Measurements from ENCODE around the gene FZR1.

Gene FZR1

GRCh38 chr19:3477951-3478350 is 28.2 kb upstream of the FZR1 start:
- Histone ChIP-seq H3K9me3 (ENCODE audit: severe bottlenecking) (no peaks in the 10 kb centered on the region), H3K4me3 (ENCODE audit: low read depth, low read length) (no peak overlapping the region), H3K27ac (no peak overlapping the region), H3K36me3 (no peaks in the 10 kb centered on the region), H3K27me3 (ENCODE audit: insufficient read depth, low read depth, severe bottlenecking) (peaks cover 20% of the 10 kb centered on the region)
- DNase-seq, result no peak
- no peak for TF ChIP-seq CTCF (IDR thresholded peaks at IDR 0.05; ENCODE audit: low read depth, low read length)

- Histone ChIP-seq H3K27ac (no peak overlapping the region), H3K27me3 (ENCODE audit: insufficient read depth, low read depth, severe bottlenecking) (peaks cover 20% of the 10 kb centered on the region), H3K9me3 (ENCODE audit: severe bottlenecking) (no peaks in the 10 kb centered on the region), H3K36me3 (no peaks in the 10 kb centered on the region), H3K4me3 (ENCODE audit: low read depth, low read length) (no peak overlapping the region)
- no peak for DNase-seq
- no peak for TF ChIP-seq CTCF (IDR thresholded peaks at IDR 0.05; ENCODE audit: low read depth, low read length)
Observed at GRCh38 chr19:3478409-3479176, 27.5 kb upstream of the FZR1 start.

- DNase-seq, result peak; percentile 54
- H3K9me3 ChIP-seq (ENCODE audit: severe bottlenecking), result no peaks in the 10 kb centered on the region
- no peak overlapping the region for H3K4me3 ChIP-seq (ENCODE audit: low read depth, low read length)
- TF ChIP-seq CTCF (IDR thresholded peaks at IDR 0.05; ENCODE audit: low read depth, low read length), result no peak
- H3K27ac ChIP-seq, result no peak overlapping the region
- H3K36me3 ChIP-seq, result no peaks in the 10 kb centered on the region
- peaks cover 27% of the 10 kb centered on the region for H3K27me3 ChIP-seq (ENCODE audit: insufficient read depth, low read depth, severe bottlenecking)
Observed at GRCh38 chr19:3479177-3479833, 26.8 kb upstream of the FZR1 start.

- Histone ChIP-seq H3K36me3 (no peaks in the 10 kb centered on the region), H3K4me3 (ENCODE audit: low read depth, low read length) (no peak overlapping the region), H3K27me3 (ENCODE audit: insufficient read depth, low read depth, severe bottlenecking) (peaks cover 32% of the 10 kb centered on the region), H3K27ac (no peak overlapping the region), H3K9me3 (ENCODE audit: severe bottlenecking) (no peaks in the 10 kb centered on the region)
- TF ChIP-seq CTCF (IDR thresholded peaks at IDR 0.05; ENCODE audit: low read depth, low read length), result no peak
- peak; percentile 57 for DNase-seq
Observed at GRCh38 chr19:3479834-3480215, 26.3 kb upstream of the FZR1 start.

GRCh38 chr19:3480383-3481091 is 25.6 kb upstream of the FZR1 start, which contains the start of gene SMIM24:
Gene SMIM24 (minus strand): TSS chr19:3480525. CDS start chr19:3480463, 62 bp downstream.
- no peak within 1 kb of the TSS for H3K4me3 ChIP-seq (ENCODE audit: low read depth, low read length)
- no peak for DNase-seq
- no peak for TF ChIP-seq CTCF (IDR thresholded peaks at IDR 0.05; ENCODE audit: low read depth, low read length)
- H3K9me3 ChIP-seq (ENCODE audit: severe bottlenecking), result no peaks in the 10 kb centered on the region
- peaks cover 32% of the 10 kb centered on the region for H3K27me3 ChIP-seq (ENCODE audit: insufficient read depth, low read depth, severe bottlenecking)
- H3K27ac ChIP-seq, result no peak within 1 kb of the TSS
- H3K36me3 ChIP-seq, result no peaks in the 10 kb centered on the region

Measured in WERI-Rb-1 (cell line).